Natural killer cell (primary cell): ENCODE data around the gene CERS3. TPM values are rescaled to one million over a fixed set of nuclear protein-coding genes. Genes with fewer than 3 reads are reported as not detected.

Experiments used
- ATAC-seq, 3 donors: fragments of 150-1000 bp in 2 of 3; fragments of 200-7000 bp in 1 of 3; cut with Tn5 transposase; 1 replicate in 1 of 3; 2 replicates in 2 of 3; pipeline ENCODE4 v1.10.0; 2021; ENCODE audit warnings: mild to moderate bottlenecking in 2 of 3, moderate library complexity in 2 of 3
- DNase-seq, 2 donors: peaks; one replicate each; pipeline versions ENCODE4 v3.0.0 to v3.0.0-alpha.2; 2013 to 2021; ENCODE audit warnings: mixed read lengths in 1 of 2
- H3K27ac ChIP-seq: one replicate; pipeline ENCODE4 v1.5.1; 2013; ENCODE audit warnings: mild to moderate bottlenecking, low read length
- H3K27me3 ChIP-seq: one replicate; pipeline ENCODE4 v1.6.1; 2013; ENCODE audit warnings: low read length; ENCODE audit not compliant: control insufficient read depth, insufficient read depth
- H3K36me3 ChIP-seq: one replicate; pipeline ENCODE4 v1.6.1; 2013; ENCODE audit warnings: low read length; ENCODE audit not compliant: control insufficient read depth, insufficient read depth
- H3K4me1 ChIP-seq: one replicate; pipeline ENCODE4 v1.6.1; 2013; ENCODE audit warnings: low read length; ENCODE audit not compliant: control insufficient read depth, insufficient read depth
- H3K4me3 ChIP-seq: one replicate; pipeline ENCODE4 v1.5.1; 2013; ENCODE audit warnings: low read length
- H3K9me3 ChIP-seq: one replicate; pipeline ENCODE4 v1.6.1; 2013; ENCODE audit warnings: low read length; ENCODE audit not compliant: control insufficient read depth, insufficient read depth
- H3K27ac Mint-ChIP-seq, 2 donors: one replicate each; pipeline ENCODE4 v1.8.0; 2022; ENCODE audit warnings: mild to moderate bottlenecking in 2 of 2, mixed read lengths in 2 of 2, moderate library complexity in 1 of 2
- H3K27me3 Mint-ChIP-seq, 2 donors: one replicate each; pipeline ENCODE4 v1.8.0; 2022; ENCODE audit warnings: low read depth in 2 of 2, mixed read lengths in 2 of 2
- H3K36me3 Mint-ChIP-seq: one replicate; pipeline ENCODE4 v1.8.0; 2022; ENCODE audit warnings: mixed read lengths
- H3K4me1 Mint-ChIP-seq, 2 donors: one replicate each; pipeline ENCODE4 v1.8.0; 2022; ENCODE audit warnings: mixed read lengths in 2 of 2
- H3K4me3 Mint-ChIP-seq: one replicate; pipeline ENCODE4 v1.8.0; 2022; ENCODE audit warnings: mild to moderate bottlenecking, moderate library complexity, mixed read lengths
- H3K9me3 Mint-ChIP-seq, 2 donors: one replicate each; pipeline ENCODE4 v1.8.0; 2022; ENCODE audit warnings: mixed read lengths in 2 of 2
- CTCF ChIP-seq: fragments of 200-600 bp; IDR thresholded peaks from one replicate; pipeline ENCODE4 v1.8.0; 2022; ENCODE audit warnings: antibody characterized with exemption
- WGBS: methylation state at CpG from one replicate; pipeline ENCODE4 v1.1.7; 2013; ENCODE audit warnings: missing lambda C conversion rate; ENCODE audit not compliant: insufficient coverage; 5-methylcytosine and 5-hydroxymethylcytosine counted together
- intact Hi-C: fragments of 100-400 bp; cut with micrococcal nuclease; formaldehyde crosslinking; loops from one replicate; pipeline ENCODE4 v1.14.2; 2022
- total RNA-seq, 4 donors: library from RNA; stranded (reverse); fragments of 120-200 nt in 1 of 4; gene quantifications; one replicate each; pipeline versions ENCODE4 v1.2.3 to v1.2.4, GENCODE V29; 2013 to 2022

Gene CERS3
- total RNA-seq, 3 donors from 2014 or later (not counting 1 experiment from before 2014, with no cell fraction given) = 0.40 to 0.90 (median 0.48) TPM

- Mint-ChIP-seq H3K36me3 (no peaks in the 10 kb centered on the region), H3K4me3 (no peak overlapping the region), H3K27me3 (no peaks in the 10 kb centered on the region), H3K4me1 (no peaks in the 10 kb centered on the region), H3K27ac (no peak overlapping the region), H3K9me3 (no peaks in the 10 kb centered on the region)
- Histone ChIP-seq H3K27ac (no peak overlapping the region), H3K4me1 (no peaks in the 10 kb centered on the region), H3K27me3 (no peaks in the 10 kb centered on the region), H3K9me3 (no peaks in the 10 kb centered on the region), H3K36me3 (peaks cover 24% of the 10 kb centered on the region), H3K4me3 (no peak overlapping the region)
- ATAC-seq = no peak
- DNase-seq = no peak
- TF ChIP-seq CTCF = no peak
- WGBS = 95% methylated on average over 7 of the region's 8 CpGs
- intact Hi-C loops = no loop called here
These were observed 40.6 kb upstream of the CERS3 start for GRCh38 chr15:100569391-100569790.

- WGBS = 98% methylated on average over 6 of the region's 6 CpGs
- Histone ChIP-seq H3K4me3 (no peak overlapping the region), H3K4me1 (no peaks in the 10 kb centered on the region), H3K36me3 (peaks cover 12% of the 10 kb centered on the region), H3K27ac (no peak overlapping the region), H3K27me3 (no peaks in the 10 kb centered on the region), H3K9me3 (no peaks in the 10 kb centered on the region)
- ATAC-seq (no peak), DNase-seq (no peak)
- no peaks in the 10 kb centered on the region for H3K9me3 Mint-ChIP-seq
- H3K4me1 Mint-ChIP-seq = no peaks in the 10 kb centered on the region
- H3K4me3 Mint-ChIP-seq = no peak overlapping the region
- H3K27me3 Mint-ChIP-seq = no peaks in the 10 kb centered on the region
- no peak overlapping the region for H3K27ac Mint-ChIP-seq
- TF ChIP-seq CTCF = no peak
- no peaks in the 10 kb centered on the region for H3K36me3 Mint-ChIP-seq
- intact Hi-C loops = no loop called here
These were observed 38.3 kb upstream of the CERS3 start for GRCh38 chr15:100566850-100567628.

GRCh38 chr15:100565591-100565990, 36.8 kb upstream of the CERS3 start:
- Histone ChIP-seq H3K9me3 (no peaks in the 10 kb centered on the region), H3K36me3 (peaks cover 7% of the 10 kb centered on the region), H3K27ac (no peak overlapping the region), H3K4me1 (no peaks in the 10 kb centered on the region), H3K27me3 (no peaks in the 10 kb centered on the region), H3K4me3 (no peak overlapping the region)
- no peaks in the 10 kb centered on the region for H3K36me3 Mint-ChIP-seq
- H3K9me3 Mint-ChIP-seq = no peaks in the 10 kb centered on the region
- DNase-seq = no peak
- no peaks in the 10 kb centered on the region for H3K27me3 Mint-ChIP-seq
- no peaks in the 10 kb centered on the region for H3K4me1 Mint-ChIP-seq
- 99% methylated on average over 3 of the region's 3 CpGs for WGBS
- TF ChIP-seq CTCF = no peak
- intact Hi-C loops = no loop called here
- no peak overlapping the region for H3K27ac Mint-ChIP-seq
- H3K4me3 Mint-ChIP-seq = no peak overlapping the region
- ATAC-seq = no peak

- no peak overlapping the region for H3K4me3 Mint-ChIP-seq
- H3K27ac Mint-ChIP-seq = no peak overlapping the region
- Histone ChIP-seq H3K27ac (no peak overlapping the region), H3K4me1 (no peaks in the 10 kb centered on the region), H3K36me3 (no peaks in the 10 kb centered on the region), H3K4me3 (no peak overlapping the region), H3K9me3 (no peaks in the 10 kb centered on the region), H3K27me3 (no peaks in the 10 kb centered on the region)
- no peaks in the 10 kb centered on the region for H3K36me3 Mint-ChIP-seq
- ATAC-seq = no peak
- H3K27me3 Mint-ChIP-seq = no peaks in the 10 kb centered on the region
- no peak for TF ChIP-seq CTCF
- H3K4me1 Mint-ChIP-seq = no peaks in the 10 kb centered on the region
- no peak for DNase-seq
- intact Hi-C loops = no loop called here
- no peaks in the 10 kb centered on the region for H3K9me3 Mint-ChIP-seq
These were observed 31.6 kb upstream of the CERS3 start for GRCh38 chr15:100560323-100560722.
